HG02885 (cell line): Measurements from ENCODE around the gene RYR2.
"Not testable (repeated sequence)": the region's sequence is repeated elsewhere in the genome, so short reads cannot be mapped to it uniquely, and the experiment has no call there.

Experiments used
- ATAC-seq: cut with Tn5 transposase; IDR thresholded peaks from one replicate; pipeline ENCODE4 v1.9.1; 2021; ENCODE audit warnings: mild to moderate bottlenecking; ENCODE audit not compliant: unreplicated experiment, poor library complexity

Gene RYR2

GRCh38 chr1:237134929-237135328 is 92.9 kb downstream of the RYR2 start:
- ATAC-seq, result no peak

DNA sequence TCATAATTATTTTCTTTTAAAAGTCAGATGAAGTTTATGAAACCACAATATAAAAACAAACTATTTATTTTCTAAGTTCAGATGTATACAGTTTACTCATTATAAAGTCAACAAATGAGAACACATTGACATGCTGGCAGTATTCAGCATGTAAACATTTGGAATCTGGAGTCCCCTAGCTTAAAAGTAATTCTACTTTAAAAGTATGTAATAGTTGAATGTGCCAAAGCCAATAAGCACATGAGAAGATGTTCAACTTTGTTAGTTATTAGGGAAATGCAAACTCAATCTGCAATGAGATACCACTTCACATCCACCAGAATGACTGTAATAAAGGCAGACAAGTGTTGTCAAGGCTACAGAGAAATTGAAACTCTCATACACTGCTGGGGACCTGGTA is 96.6 kb downstream of the RYR2 start:
- ATAC-seq, result no peak

- ATAC-seq, result no peak
Measured at GRCh38 chr1:237139732-237140131, 97.7 kb downstream of the RYR2 start.

DNA sequence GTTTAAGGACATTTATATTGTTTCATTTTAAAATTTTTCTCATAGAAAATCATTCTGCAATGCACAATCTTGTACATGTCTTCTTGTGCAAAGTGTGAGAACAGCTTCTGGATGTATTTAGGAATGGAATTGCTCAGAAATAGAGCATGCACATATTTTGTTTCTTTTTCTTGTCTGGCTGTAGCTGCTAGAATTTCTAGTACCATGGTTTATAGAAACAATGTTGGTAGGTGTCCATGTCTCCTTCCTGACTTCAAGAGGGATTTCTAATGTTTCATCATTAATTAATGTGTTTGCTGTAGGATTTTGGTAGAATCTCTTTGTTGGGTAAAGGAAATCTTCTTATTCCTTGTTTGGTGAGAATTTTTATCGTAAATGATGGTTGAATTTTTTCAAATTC is 99.0 kb downstream of the RYR2 start:
- ATAC-seq, result no peak

DNA sequence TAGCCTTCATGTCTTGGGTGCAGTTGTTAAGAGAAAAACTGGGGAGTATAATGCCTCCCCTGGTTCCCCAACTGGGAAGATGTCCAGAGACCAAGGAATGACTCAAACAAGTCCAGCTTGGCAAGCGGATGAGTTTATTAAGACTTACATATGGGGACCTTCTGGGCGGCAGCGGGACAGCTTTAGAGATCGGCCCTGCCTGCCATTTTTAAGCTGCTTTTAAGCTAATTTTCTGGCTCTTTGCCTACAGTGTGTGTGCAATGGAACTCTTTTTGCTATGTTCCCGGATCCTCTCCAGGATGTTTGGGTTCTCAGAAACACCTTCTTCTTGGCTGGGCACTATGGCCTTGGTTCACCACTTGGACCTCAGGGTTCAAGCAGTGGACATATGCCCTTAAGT is 99.5 kb downstream of the RYR2 start:
- no peak for ATAC-seq

DNA sequence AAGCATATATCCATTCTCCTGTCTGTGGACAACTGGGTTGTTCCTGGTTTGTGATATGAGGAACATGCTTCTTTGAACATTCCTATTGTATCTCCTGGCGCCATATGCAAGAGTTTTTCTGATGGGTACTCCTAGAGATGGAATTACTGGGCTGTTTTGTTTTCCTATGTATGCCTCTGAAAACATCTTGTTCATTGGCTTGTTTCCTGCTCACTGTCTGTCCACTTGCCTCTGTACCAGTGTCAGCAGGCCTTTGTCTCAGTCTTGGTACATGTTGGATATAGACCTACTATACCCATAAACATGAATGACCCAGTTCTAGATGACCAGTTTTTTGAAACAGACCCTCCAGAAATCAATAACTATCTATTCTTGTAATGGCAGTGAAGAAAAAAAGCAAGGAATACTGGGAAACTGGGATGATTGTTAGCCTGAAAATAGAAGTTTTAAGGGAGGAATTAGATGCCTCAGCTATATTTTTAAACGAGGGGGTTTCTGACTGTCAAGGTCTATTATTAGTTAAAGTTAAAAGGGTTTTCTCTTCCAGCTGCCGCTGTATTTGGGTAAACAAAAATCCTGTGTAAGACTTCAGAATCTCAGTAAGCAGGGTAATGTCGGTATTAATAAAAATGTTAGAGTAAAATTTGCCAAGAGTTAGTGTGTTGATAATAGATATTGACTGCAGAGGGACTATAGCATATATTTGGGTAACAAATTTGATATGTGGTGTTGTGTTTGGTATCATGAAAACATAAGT is 103.6 kb downstream of the RYR2 start:
- ATAC-seq, result no peak

DNA sequence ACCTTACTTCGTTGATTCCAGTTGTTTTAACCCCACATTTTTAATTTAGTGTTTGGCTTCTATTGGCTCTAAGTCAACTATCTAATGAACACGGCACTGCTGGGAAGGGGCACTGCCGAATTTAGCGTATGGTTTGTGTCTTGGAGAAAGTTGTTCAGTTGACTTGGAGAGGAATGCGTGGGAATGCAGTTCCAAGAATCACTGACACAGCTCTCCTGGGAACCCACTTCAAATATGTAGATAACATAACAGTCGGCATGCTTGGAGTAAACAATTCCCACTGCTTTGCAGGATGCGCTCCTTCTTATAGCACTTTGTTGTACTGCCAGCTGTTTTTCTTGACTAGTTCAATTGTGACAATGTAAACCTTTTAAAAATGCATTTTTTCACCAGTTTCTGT is 104.3 kb downstream of the RYR2 start:
- ATAC-seq, result no peak

- ATAC-seq, result no peak
Measured at GRCh38 chr1:237149857-237150256, 107.9 kb downstream of the RYR2 start.

GRCh38 chr1:237151979-237152378 is 110.0 kb downstream of the RYR2 start:
- not testable (repeated sequence) for ATAC-seq

DNA sequence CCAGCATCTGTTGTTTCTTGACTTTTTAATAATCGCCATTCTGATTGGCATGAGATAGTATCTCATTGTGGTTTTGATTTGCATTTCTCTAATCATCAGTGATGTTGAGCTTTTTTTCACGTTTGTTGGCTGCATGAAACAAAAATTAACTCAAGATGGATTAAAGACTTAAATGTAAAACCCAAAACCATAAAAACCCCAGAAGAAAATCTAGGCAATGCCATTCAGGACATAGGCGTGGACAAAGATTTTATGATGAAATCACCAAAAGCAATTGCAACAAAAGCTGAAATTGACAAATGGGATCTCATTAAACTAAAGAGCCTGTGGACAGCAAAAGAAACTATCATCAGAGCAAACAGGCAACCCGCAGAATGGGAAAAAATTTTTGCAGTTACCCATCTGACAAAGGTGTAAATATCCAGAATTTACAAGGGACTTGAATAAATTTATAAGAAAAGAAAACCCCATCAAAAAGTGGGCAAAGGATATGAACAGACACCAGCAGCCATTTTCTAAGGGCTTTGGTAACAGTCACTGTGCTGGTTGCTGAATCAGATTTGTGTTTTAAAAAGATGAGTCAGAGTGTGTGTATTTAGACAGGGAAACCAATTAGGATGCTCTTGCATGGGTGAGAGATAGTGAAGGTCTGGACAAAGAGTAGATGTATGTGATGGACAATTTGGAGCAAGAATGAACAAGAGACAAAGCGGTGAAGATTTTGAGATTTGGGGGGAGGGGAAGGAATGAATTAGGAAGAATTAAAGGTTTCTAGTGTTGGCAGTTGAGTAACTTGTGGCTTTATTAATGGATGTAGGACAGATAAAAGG is 110.7 kb downstream of the RYR2 start:
- ATAC-seq, result no peak

DNA sequence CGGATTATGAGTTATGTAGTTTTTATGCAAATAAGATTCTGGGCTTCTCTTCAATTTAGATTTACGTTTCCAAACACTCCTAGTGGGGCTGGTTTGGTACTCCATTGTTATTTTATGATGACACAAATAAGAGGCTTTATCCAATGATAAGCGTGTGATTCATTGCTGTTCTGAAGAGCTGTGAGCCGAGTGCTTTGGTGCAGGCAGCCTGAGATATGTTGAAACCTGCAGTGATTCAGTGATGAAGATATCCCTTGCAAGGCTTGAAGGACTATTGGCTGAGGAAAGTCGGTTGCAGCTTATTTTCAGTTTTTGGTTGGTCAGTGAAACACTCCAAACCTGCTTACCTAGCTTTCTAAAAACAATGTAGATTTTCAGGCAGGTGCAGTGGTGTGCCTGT is 112.2 kb downstream of the RYR2 start:
- ATAC-seq, result no peak

- ATAC-seq, result peak; percentile 40
Measured at GRCh38 chr1:237164406-237165352, 122.7 kb downstream of the RYR2 start.

DNA sequence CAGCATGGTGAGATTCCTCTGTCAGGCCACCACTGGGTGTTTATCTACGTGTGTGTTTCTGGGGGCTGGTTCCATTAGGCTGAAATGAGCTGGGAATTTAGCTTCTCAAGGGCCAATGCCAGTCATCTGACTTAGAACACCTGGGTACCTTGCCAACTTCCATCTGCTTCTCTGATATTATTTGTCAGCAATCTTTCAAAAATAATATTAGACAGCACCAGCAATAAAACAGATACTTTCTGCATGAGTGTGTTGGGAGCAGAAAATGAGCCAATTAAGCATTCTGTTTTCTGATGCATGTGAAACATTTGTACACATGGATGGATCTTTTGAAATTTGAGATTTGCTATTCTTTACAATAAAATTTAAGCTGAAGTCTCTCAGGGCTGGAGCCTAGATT is 124.1 kb downstream of the RYR2 start:
- ATAC-seq, result no peak

DNA sequence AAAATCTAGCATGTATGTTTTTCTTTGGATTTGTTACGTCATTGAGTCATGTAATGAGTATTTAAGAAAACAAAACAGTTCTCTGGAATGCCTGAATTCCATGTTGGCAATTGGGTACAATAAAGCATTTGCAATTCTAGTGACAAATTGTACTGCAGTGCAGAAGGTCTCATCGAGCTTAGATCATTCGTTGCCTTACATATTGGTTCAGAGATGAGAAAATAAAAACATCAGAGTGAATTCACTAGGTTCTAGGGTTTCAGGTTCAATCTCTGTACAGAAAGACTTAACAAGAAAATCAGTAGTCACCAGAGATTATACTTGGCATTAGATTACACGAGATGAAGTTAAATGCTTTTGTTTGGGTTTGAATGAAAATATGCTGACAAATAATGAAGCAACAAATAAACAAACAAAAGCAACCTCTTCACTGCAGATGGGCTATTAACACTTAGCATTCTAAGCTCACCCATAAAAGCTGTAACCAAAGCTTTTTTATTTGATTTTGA is 124.7 kb downstream of the RYR2 start:
- no peak for ATAC-seq

DNA sequence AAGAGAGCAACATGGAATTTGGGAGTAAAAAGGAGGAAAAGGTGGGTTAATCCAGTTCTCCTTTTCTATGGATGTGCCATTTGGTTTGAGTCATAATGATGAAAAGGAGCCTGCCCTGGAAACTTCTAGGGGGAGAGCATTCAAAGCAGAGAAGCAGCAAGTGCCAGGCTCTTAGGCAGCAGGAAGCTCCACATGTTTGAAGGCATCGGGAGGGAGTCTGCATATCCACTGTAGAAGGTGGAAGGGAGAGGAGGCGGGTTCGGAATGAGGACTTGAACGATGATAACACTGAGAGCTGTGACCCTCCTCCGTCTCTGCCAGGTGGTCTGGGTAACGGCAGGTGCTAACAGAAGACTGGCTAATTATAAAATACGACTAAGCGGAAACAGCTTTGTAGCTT is 128.2 kb downstream of the RYR2 start:
- ATAC-seq, result no peak

GRCh38 chr1:237171454-237172117 is 129.6 kb downstream of the RYR2 start:
- no peak for ATAC-seq

DNA sequence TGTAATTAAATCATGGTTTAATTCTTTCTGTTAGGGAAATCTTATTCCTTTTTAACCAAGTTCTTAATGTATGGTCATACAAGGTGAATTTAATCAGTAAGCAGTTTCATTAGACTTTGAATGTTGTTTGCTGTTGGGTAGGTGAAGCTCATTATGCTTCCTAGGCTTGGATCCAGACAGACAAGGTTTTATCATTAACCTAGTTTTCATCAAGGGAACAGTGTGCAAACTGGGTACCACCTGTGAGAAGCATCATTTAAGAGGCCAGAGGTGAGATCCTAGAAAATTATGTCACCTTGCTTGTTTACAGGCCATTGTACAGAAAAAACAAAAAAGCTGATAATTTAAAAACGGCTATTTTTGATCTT is 130.1 kb downstream of the RYR2 start:
- no peak for ATAC-seq

- ATAC-seq, result no peak
Measured at GRCh38 chr1:237179503-237179902, 137.5 kb downstream of the RYR2 start.

GRCh38 chr1:237180256-237180655 is 138.3 kb downstream of the RYR2 start:
- ATAC-seq, result no peak

GRCh38 chr1:237181743-237182317 is 139.8 kb downstream of the RYR2 start:
- ATAC-seq, result no peak
